ENCODE results near the gene THPO. TPM values are rescaled to one million over a fixed set of nuclear protein-coding genes. Genes with fewer than 3 reads are reported as not detected.

THPO gene
- total RNA-seq, 1 donor from 2014 or later, result 0.98 TPM

- Mint-ChIP-seq H3K9me3 (no peaks in the 10 kb centered on the region), H3K27ac (ENCODE audit: unreplicated experiment) (no peak overlapping the region), H3K36me3 (ENCODE audit: low read depth) (peaks cover 26% of the 10 kb centered on the region), H3K4me3 (peak overlapping the region; percentile 56), H3K4me1 (peaks cover 26% of the 10 kb centered on the region), H3K27me3 (ENCODE audit: low read depth) (peaks cover 8% of the 10 kb centered on the region)
- TF ChIP-seq CTCF (conservative IDR thresholded peaks at IDR 0.05), result no peak
- no peak for DNase-seq (ENCODE audit: low read depth, low spot score)
These were observed 11.3 kb downstream of the THPO start for GRCh38 chr3:184366619-184367289.

GRCh38 chr3:184362668-184363546 lies 15.1 kb downstream of the THPO start:
- peaks cover 2% of the 10 kb centered on the region for H3K27me3 Mint-ChIP-seq (ENCODE audit: low read depth)
- peak; percentile 62 for TF ChIP-seq CTCF (conservative IDR thresholded peaks at IDR 0.05)

GRCh38 chr3:184361932-184362667 lies 15.9 kb downstream of the THPO start:
- Mint-ChIP-seq H3K4me3 (peak overlapping the region; percentile 99), H3K9me3 (no peaks in the 10 kb centered on the region), H3K36me3 (ENCODE audit: low read depth) (peaks cover 10% of the 10 kb centered on the region), H3K27me3 (ENCODE audit: low read depth) (peaks cover 2% of the 10 kb centered on the region), H3K27ac (ENCODE audit: unreplicated experiment) (peak overlapping the region; percentile 97), H3K4me1 (peaks cover 41% of the 10 kb centered on the region)
- DNase-seq (ENCODE audit: low read depth, low spot score), result peak; percentile 36
- no peak for TF ChIP-seq CTCF (conservative IDR thresholded peaks at IDR 0.05)

More at GRCh38 chr3:184362668-184363546, 15.1 kb downstream of the THPO start:
- peak; percentile 91 for DNase-seq (ENCODE audit: low read depth, low spot score)
- Mint-ChIP-seq H3K27ac (ENCODE audit: unreplicated experiment) (peak overlapping the region; percentile 99), H3K9me3 (no peaks in the 10 kb centered on the region), H3K4me3 (peak overlapping the region; percentile 99), H3K36me3 (ENCODE audit: low read depth) (peaks cover 12% of the 10 kb centered on the region), H3K4me1 (peaks cover 41% of the 10 kb centered on the region)

GRCh38 chr3:184361532-184361931 lies 16.5 kb downstream of the THPO start, which contains the start of the genes CLCN2 and POLR2H:
CLCN2 (minus strand) TSS chr3:184361605; CDS start chr3:184361479, 126 bp downstream.
POLR2H (plus strand) TSS chr3:184361710; CDS start chr3:184363493, 1,783 bp downstream.
- H3K4me3 Mint-ChIP-seq, result peak within 1 kb of the TSS; percentile 99
- DNase-seq (ENCODE audit: low read depth, low spot score), result peak; percentile 69
- H3K4me1 Mint-ChIP-seq, result peaks cover 35% of the 10 kb centered on the region
- H3K36me3 Mint-ChIP-seq (ENCODE audit: low read depth), result peaks cover 5% of the 10 kb centered on the region
- H3K9me3 Mint-ChIP-seq, result no peaks in the 10 kb centered on the region
- H3K27me3 Mint-ChIP-seq (ENCODE audit: low read depth), result peaks cover 2% of the 10 kb centered on the region
- peak within 1 kb of the TSS; percentile 97 for H3K27ac Mint-ChIP-seq (ENCODE audit: unreplicated experiment)
- TF ChIP-seq CTCF (conservative IDR thresholded peaks at IDR 0.05), result no peak

GRCh38 chr3:184360929-184361531 lies 17.0 kb downstream of the THPO start:
- no peak for TF ChIP-seq CTCF (conservative IDR thresholded peaks at IDR 0.05)
- Mint-ChIP-seq H3K9me3 (no peaks in the 10 kb centered on the region), H3K27ac (ENCODE audit: unreplicated experiment) (no peak overlapping the region), H3K27me3 (ENCODE audit: low read depth) (peaks cover 2% of the 10 kb centered on the region), H3K36me3 (ENCODE audit: low read depth) (peaks cover 4% of the 10 kb centered on the region), H3K4me1 (peaks cover 35% of the 10 kb centered on the region), H3K4me3 (peak overlapping the region; percentile 92)
- no peak for DNase-seq (ENCODE audit: low read depth, low spot score)
